BE2C (cell line): Measurements from ENCODE around the gene GPAM.
A peak's percentile ranks its signal among the peaks of the same experiment; 100 is the strongest.
"Not testable (repeated sequence)": the region's sequence is repeated elsewhere in the genome, so short reads cannot be mapped to it uniquely, and the experiment has no call there.

Experiments used
- DNase-seq: peaks from one replicate; pipeline ENCODE4 v3.0.0-alpha.2; 2020
- H3K27me3 ChIP-seq: fragments of 250-450 bp; sonication (Bioruptor Pico); 2 replicates; pipeline ENCODE4 v1.5.1; 2020; ENCODE audit warnings: mild to moderate bottlenecking
- H3K36me3 ChIP-seq: fragments of 250-450 bp; sonication (Bioruptor Pico); 2 replicates; pipeline ENCODE4 v1.5.1; 2020; ENCODE audit warnings: mild to moderate bottlenecking
- H3K4me1 ChIP-seq: fragments of 250-450 bp; sonication (Bioruptor Pico); 2 replicates; pipeline ENCODE4 v1.5.1; 2020
- H3K4me3 ChIP-seq: 2 replicates; pipeline ENCODE4 v1.5.1; 2011; ENCODE audit warnings: low read depth, low read length
- H3K9me3 ChIP-seq: fragments of 250-450 bp; sonication (Bioruptor Pico); 2 replicates; pipeline ENCODE4 v1.5.1; 2020
- CTCF ChIP-seq: IDR thresholded peaks from 2 replicates; pipeline ENCODE4 v1.5.1; 2012; ENCODE audit warnings: mild to moderate bottlenecking, low read depth, low read length

GPAM gene

GRCh38 chr10:112115781-112116385 lies 67.7 kb downstream of the GPAM start:
- H3K27me3 ChIP-seq: no peaks in the 10 kb centered on the region
- H3K9me3 ChIP-seq: no peaks in the 10 kb centered on the region
- H3K4me1 ChIP-seq: no peaks in the 10 kb centered on the region
- peak; percentile 88 for TF ChIP-seq CTCF
- H3K4me3 ChIP-seq: no peak overlapping the region
- H3K36me3 ChIP-seq: no peaks in the 10 kb centered on the region
- DNase-seq: peak; percentile 63

GRCh38 chr10:112109779-112110178 lies 73.8 kb downstream of the GPAM start:
- H3K9me3 ChIP-seq, H3K4me3 ChIP-seq, H3K27me3 ChIP-seq, H3K36me3 ChIP-seq, DNase-seq, H3K4me1 ChIP-seq: not testable (repeated sequence)
